Upper lobe of left lung (tissue), 4 donors: Measurements from ENCODE around the gene SPTBN1.

ENCODE experiments used
- EP300 ChIP-seq, 4 donors: sonication (generic); formaldehyde crosslinking; IDR thresholded peaks; one replicate each; pipeline ENCODE4 v1.5.1; 2017; ENCODE audit warnings: antibody characterized with exemption in 4 of 4, control low read depth in 2 of 4
- POLR2A ChIP-seq, 4 donors: fragments of 450-650 bp; IDR thresholded peaks; one replicate each; pipeline ENCODE4 v1.5.1; 2016 to 2017; ENCODE audit warnings: antibody characterized with exemption in 4 of 4, mild to moderate bottlenecking in 2 of 4
- TF ChIP-seq, protein P1 (sequence below), 6 experiments: fragments of 450-650 bp in 4 of 6; fragments of 200-600 bp in 2 of 6; sonication (generic) in 2 of 6; IDR thresholded peaks; one replicate each; pipeline ENCODE4 v1.5.1; 2016 to 2019; ENCODE audit warnings: antibody characterized with exemption in 6 of 6

- TF ChIP-seq EP300 (IDR thresholded peaks at IDR 0.05) (no peak), POLR2A (IDR thresholded peaks at IDR 0.05) (no peak)
- TF ChIP-seq, protein P1, sequence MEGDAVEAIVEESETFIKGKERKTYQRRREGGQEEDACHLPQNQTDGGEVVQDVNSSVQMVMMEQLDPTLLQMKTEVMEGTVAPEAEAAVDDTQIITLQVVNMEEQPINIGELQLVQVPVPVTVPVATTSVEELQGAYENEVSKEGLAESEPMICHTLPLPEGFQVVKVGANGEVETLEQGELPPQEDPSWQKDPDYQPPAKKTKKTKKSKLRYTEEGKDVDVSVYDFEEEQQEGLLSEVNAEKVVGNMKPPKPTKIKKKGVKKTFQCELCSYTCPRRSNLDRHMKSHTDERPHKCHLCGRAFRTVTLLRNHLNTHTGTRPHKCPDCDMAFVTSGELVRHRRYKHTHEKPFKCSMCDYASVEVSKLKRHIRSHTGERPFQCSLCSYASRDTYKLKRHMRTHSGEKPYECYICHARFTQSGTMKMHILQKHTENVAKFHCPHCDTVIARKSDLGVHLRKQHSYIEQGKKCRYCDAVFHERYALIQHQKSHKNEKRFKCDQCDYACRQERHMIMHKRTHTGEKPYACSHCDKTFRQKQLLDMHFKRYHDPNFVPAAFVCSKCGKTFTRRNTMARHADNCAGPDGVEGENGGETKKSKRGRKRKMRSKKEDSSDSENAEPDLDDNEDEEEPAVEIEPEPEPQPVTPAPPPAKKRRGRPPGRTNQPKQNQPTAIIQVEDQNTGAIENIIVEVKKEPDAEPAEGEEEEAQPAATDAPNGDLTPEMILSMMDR (IDR thresholded peaks at IDR 0.05) = no peak
Measured at GRCh38 chr2:54714996-54715395, 258.9 kb downstream of the SPTBN1 start.
